ENCODE results near the gene LMO1. TPM values are rescaled to one million over a fixed set of nuclear protein-coding genes. Genes with fewer than 3 reads are reported as not detected.

The LMO1 gene
- polyA plus RNA-seq, 1 donor (not counting 4 experiments of a cell fraction or from before 2014, with no cell fraction given): 0.08 TPM

- Histone ChIP-seq H3K79me2 (ENCODE audit: control insufficient read depth, insufficient read depth, low read length) (no peaks in the 10 kb centered on the region), H3K9ac (ENCODE audit: control insufficient read depth, extremely low read depth, insufficient read depth, low read length) (no peak overlapping the region), H3K4me3 (ENCODE audit: control insufficient read depth in 2 of 3, extremely low read depth in 1 of 3, insufficient read depth in 2 of 3, low read depth in 1 of 3, low read length in 3 of 3) (no peak overlapping the region), H2AFZ (ENCODE audit: control insufficient read depth, low read length) (no peak overlapping the region), H3K9me1 (ENCODE audit: control insufficient read depth, extremely low read depth, insufficient read depth, low read length) (no peaks in the 10 kb centered on the region), H3K4me2 (ENCODE audit: control insufficient read depth, extremely low read depth, insufficient read depth, low read depth, low read length) (no peak overlapping the region), H4K20me1 (ENCODE audit: control insufficient read depth, extremely low read depth, insufficient read depth, low read length) (no peaks in the 10 kb centered on the region), H3K9me3 (ENCODE audit: control insufficient read depth, low read depth, low read length) (no peaks in the 10 kb centered on the region), H3K36me3 (ENCODE audit: control insufficient read depth in 2 of 2, extremely low read depth in 1 of 2, insufficient read depth in 2 of 2, low read length in 2 of 2) (no peaks in the 10 kb centered on the region), H3K27me3 (ENCODE audit: control insufficient read depth, extremely low read depth, insufficient read depth, low read length) (peaks cover 10% of the 10 kb centered on the region), H3K4me1 (ENCODE audit: control insufficient read depth, extremely low read depth, insufficient read depth, low read length) (no peaks in the 10 kb centered on the region), H3K27ac (ENCODE audit: control insufficient read depth, insufficient read depth, low read length) (no peak overlapping the region)
- dilution Hi-C loops (cut with MboI; ENCODE audit: extremely low pct_ligation_motif_present, low sequenced_read_pairs): no loop called here
- DNase-seq (ENCODE audit: low read depth, low spot score) (no peak), FAIRE-seq (no peak)
- TF ChIP-seq CTCF (optimal IDR thresholded peaks at IDR 0.05 in 1 of 3, IDR thresholded peaks at IDR 0.05 in 1 of 3, conservative IDR thresholded peaks at IDR 0.05 in 1 of 3; ENCODE audit: extremely low read depth in 1 of 3, insufficient read depth in 2 of 3, low read length in 3 of 3) (peak; percentile 68 to 97 (median 85)), EZH2 (IDR thresholded peaks at IDR 0.05; ENCODE audit: low read length) (no peak)
Observed at GRCh38 chr11:8309862-8310261, 46.2 kb upstream of the LMO1 start.

DNA sequence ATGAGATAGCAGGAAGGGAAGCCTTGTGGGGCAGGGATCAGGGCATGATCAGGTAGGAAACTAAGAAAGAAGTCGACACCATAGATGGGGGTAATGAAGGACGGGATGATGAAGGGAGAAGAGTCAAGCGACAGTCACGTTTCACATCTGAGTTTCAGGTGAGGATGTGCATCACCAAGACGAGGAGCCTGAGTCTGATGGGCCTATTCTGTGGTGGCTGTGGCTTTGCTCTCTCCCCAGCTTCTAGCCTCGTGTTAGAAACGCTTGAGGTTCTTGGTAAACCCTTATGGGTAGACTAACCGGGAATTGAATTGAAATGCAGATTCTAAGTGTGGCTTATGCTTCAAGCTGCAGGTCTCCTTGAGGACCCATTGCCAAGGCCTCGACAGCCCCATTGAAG is 45.6 kb upstream of the LMO1 start:
- H3K9ac ChIP-seq (ENCODE audit: control insufficient read depth, extremely low read depth, insufficient read depth, low read length): no peak overlapping the region
- TF ChIP-seq CTCF (optimal IDR thresholded peaks at IDR 0.05 in 1 of 3, IDR thresholded peaks at IDR 0.05 in 1 of 3, conservative IDR thresholded peaks at IDR 0.05 in 1 of 3; ENCODE audit: extremely low read depth in 1 of 3, insufficient read depth in 2 of 3, low read length in 3 of 3) (no peak), EZH2 (IDR thresholded peaks at IDR 0.05; ENCODE audit: low read length) (no peak)
- no peaks in the 10 kb centered on the region for H3K4me1 ChIP-seq (ENCODE audit: control insufficient read depth, extremely low read depth, insufficient read depth, low read length)
- H3K27me3 ChIP-seq (ENCODE audit: control insufficient read depth, extremely low read depth, insufficient read depth, low read length): peaks cover 10% of the 10 kb centered on the region
- no peaks in the 10 kb centered on the region for H3K9me1 ChIP-seq (ENCODE audit: control insufficient read depth, extremely low read depth, insufficient read depth, low read length)
- dilution Hi-C loops (cut with MboI; ENCODE audit: extremely low pct_ligation_motif_present, low sequenced_read_pairs): no loop called here
- H4K20me1 ChIP-seq (ENCODE audit: control insufficient read depth, extremely low read depth, insufficient read depth, low read length): no peaks in the 10 kb centered on the region
- no peak overlapping the region for H3K4me2 ChIP-seq (ENCODE audit: control insufficient read depth, extremely low read depth, insufficient read depth, low read depth, low read length)
- no peak overlapping the region for H3K27ac ChIP-seq (ENCODE audit: control insufficient read depth, insufficient read depth, low read length)
- H3K4me3 ChIP-seq (ENCODE audit: control insufficient read depth in 2 of 3, extremely low read depth in 1 of 3, insufficient read depth in 2 of 3, low read depth in 1 of 3, low read length in 3 of 3): no peak overlapping the region
- no peaks in the 10 kb centered on the region for H3K79me2 ChIP-seq (ENCODE audit: control insufficient read depth, insufficient read depth, low read length)
- no peaks in the 10 kb centered on the region for H3K9me3 ChIP-seq (ENCODE audit: control insufficient read depth, low read depth, low read length)
- FAIRE-seq (no peak), DNase-seq (ENCODE audit: low read depth, low spot score) (no peak)
- H3K36me3 ChIP-seq (ENCODE audit: control insufficient read depth in 2 of 2, extremely low read depth in 1 of 2, insufficient read depth in 2 of 2, low read length in 2 of 2): no peaks in the 10 kb centered on the region
- no peak overlapping the region for H2AFZ ChIP-seq (ENCODE audit: control insufficient read depth, low read length)

Data from keratinocyte (primary cell).